ENCODE data around the gene SLC38A9.
"Not testable (repeated sequence)": the region's sequence is repeated elsewhere in the genome, so short reads cannot be mapped to it uniquely, and the experiment has no call there.

Gene SLC38A9

DNA sequence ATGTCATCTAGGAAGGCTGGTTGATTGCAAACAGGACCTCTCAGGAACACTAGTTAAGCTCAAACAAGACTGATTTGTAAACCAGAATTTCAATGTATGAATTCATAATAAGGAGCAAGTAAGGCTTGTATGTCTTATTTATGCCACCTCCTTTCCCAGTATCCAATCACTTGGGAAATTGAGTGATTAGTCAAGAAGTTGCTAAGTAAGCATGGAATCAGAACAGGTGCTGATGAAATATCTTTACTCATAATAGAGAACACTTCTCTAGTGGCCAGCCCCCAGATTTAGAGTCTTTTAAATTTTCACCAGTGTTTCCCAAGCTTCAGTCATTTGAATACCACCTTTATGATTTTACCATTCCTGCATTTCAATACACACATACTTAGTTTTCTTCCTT, 20.5 kb upstream of the SLC38A9 start:
- no peaks in the 10 kb centered on the region for H3K36me3 ChIP-seq (ENCODE audit: control insufficient read depth in 1 of 2, insufficient read depth in 2 of 2, low read length in 2 of 2)
- H3K27me3 ChIP-seq (ENCODE audit: low read depth, low read length), result no peaks in the 10 kb centered on the region
- H3K4me3 ChIP-seq (ENCODE audit: low read depth in 1 of 2, low read length in 2 of 2), result no peak overlapping the region
- no peaks in the 10 kb centered on the region for H3K4me1 ChIP-seq (ENCODE audit: control insufficient read depth in 1 of 2, insufficient read depth in 2 of 2, low read length in 2 of 2)
- H3K9me3 ChIP-seq (ENCODE audit: control insufficient read depth in 1 of 2, low read length in 2 of 2), result no peaks in the 10 kb centered on the region
- H3K27ac ChIP-seq (ENCODE audit: low read length), result no peak overlapping the region

DNA sequence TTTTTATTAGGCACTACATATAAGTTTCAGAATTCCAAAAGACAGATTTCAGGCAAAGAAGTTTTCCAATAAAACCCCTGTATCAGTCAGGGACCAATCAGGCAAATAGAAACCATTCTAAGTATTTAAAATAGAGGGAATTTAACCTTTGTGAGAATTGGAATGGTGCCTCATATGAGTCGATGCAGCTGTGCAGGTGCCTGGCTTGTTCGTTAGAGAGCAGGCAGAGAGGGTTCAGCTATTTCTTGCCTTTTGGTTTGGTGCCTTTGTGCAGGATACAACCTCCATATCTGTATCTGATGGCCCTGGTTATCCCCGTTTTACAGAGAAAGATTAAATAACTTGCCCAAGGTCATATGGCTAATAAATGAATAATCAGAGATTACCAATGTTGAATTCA, 19.7 kb upstream of the SLC38A9 start:
- Histone ChIP-seq H3K4me3 (ENCODE audit: low read depth in 1 of 2, low read length in 2 of 2) (no peak overlapping the region), H3K27ac (ENCODE audit: low read length) (no peak overlapping the region), H3K9me3 (ENCODE audit: control insufficient read depth in 1 of 2, low read length in 2 of 2) (no peaks in the 10 kb centered on the region), H3K36me3 (ENCODE audit: control insufficient read depth in 1 of 2, insufficient read depth in 2 of 2, low read length in 2 of 2) (no peaks in the 10 kb centered on the region), H3K4me1 (ENCODE audit: control insufficient read depth in 1 of 2, insufficient read depth in 2 of 2, low read length in 2 of 2) (no peaks in the 10 kb centered on the region), H3K27me3 (ENCODE audit: low read depth, low read length) (no peaks in the 10 kb centered on the region)

DNA sequence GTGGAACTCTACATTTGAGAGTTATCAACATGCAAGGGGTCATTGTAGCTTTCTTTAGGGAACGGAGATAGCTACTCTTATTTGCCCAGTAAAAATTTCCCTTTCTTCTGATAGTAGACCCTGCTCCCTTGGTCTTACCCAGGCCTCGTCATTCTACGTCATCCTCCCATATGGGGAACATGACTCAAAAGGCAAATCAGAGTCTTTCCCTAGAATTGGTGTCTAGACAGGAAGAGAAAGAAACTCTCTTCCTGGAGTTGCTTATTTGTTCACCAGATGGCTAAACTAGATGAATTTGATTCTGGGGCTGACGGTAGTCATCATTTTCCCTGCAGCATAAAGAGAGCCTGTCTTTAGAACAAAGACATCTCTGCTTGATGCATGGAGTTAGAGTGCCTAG, 12.2 kb upstream of the SLC38A9 start:
- Histone ChIP-seq H3K9me3 (ENCODE audit: control insufficient read depth in 1 of 2, low read length in 2 of 2) (no peaks in the 10 kb centered on the region), H3K36me3 (ENCODE audit: control insufficient read depth in 1 of 2, insufficient read depth in 2 of 2, low read length in 2 of 2) (no peaks in the 10 kb centered on the region), H3K4me3 (ENCODE audit: low read depth in 1 of 2, low read length in 2 of 2) (no peak overlapping the region), H3K27me3 (ENCODE audit: low read depth, low read length) (no peaks in the 10 kb centered on the region), H3K27ac (ENCODE audit: low read length) (no peak overlapping the region), H3K4me1 (ENCODE audit: control insufficient read depth in 1 of 2, insufficient read depth in 2 of 2, low read length in 2 of 2) (no peaks in the 10 kb centered on the region)

DNA sequence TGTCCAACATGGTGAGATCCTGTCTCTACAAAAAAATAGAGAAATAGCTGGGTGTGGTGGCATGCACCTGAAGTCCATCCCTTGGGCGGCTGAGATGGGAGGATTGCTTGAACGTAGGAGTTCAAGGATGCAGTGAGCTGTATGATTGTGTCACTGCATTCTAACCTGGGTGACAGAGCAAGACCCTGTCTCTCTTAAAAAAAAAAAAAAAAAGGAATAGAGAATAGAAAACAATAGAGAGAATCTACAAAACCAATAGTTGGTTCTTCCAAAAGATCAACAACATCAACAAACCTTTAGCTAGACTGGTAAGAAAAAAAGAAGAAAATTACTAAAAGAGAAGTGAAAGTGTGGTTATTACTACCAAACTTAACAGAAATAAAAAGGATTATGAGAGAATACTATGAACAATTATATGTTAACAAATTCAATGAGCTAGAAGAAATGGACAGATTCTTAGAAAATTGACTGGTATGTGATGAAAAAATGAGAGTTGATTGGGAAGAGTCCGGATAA, 8.1 kb upstream of the SLC38A9 start:
- H3K27me3 ChIP-seq (ENCODE audit: low read depth, low read length), result no peaks in the 10 kb centered on the region
- no peaks in the 10 kb centered on the region for H3K4me1 ChIP-seq (ENCODE audit: control insufficient read depth in 1 of 2, insufficient read depth in 2 of 2, low read length in 2 of 2)
- H3K9me3 ChIP-seq (ENCODE audit: control insufficient read depth in 1 of 2, low read length in 2 of 2), result no peaks in the 10 kb centered on the region
- H3K36me3 ChIP-seq (ENCODE audit: control insufficient read depth in 1 of 2, insufficient read depth in 2 of 2, low read length in 2 of 2), result no peaks in the 10 kb centered on the region
- H3K4me3 ChIP-seq (ENCODE audit: low read depth in 1 of 2, low read length in 2 of 2), result no peak overlapping the region
- H3K27ac ChIP-seq (ENCODE audit: low read length), result no peak overlapping the region

DNA sequence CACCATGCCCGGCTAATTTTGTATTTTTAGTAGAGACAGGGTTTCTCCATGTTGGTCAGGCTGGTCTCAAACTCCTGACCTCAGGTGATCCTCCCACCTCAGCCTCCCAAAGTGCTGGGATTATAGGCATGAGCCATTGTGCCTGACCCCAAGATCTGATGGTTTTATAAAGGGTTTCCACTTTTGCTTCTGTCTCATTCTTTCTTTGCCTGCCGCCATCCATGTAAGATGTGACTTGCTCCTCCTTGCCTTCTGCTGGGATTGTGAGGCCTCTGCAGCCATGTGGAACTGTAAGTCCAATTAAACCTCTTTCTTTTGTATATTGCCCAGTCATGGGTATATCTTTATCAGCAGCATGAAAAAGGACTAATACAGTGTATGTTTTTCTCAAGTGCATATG, 6.9 kb upstream of the SLC38A9 start:
- not testable (repeated sequence) for H3K36me3 ChIP-seq (ENCODE audit: control insufficient read depth in 1 of 2, insufficient read depth in 2 of 2, low read length in 2 of 2); H3K27ac ChIP-seq (ENCODE audit: low read length); H3K27me3 ChIP-seq (ENCODE audit: low read depth, low read length); H3K4me3 ChIP-seq (ENCODE audit: low read depth in 1 of 2, low read length in 2 of 2); H3K4me1 ChIP-seq (ENCODE audit: control insufficient read depth in 1 of 2, insufficient read depth in 2 of 2, low read length in 2 of 2); H3K9me3 ChIP-seq (ENCODE audit: control insufficient read depth in 1 of 2, low read length in 2 of 2)

DNA sequence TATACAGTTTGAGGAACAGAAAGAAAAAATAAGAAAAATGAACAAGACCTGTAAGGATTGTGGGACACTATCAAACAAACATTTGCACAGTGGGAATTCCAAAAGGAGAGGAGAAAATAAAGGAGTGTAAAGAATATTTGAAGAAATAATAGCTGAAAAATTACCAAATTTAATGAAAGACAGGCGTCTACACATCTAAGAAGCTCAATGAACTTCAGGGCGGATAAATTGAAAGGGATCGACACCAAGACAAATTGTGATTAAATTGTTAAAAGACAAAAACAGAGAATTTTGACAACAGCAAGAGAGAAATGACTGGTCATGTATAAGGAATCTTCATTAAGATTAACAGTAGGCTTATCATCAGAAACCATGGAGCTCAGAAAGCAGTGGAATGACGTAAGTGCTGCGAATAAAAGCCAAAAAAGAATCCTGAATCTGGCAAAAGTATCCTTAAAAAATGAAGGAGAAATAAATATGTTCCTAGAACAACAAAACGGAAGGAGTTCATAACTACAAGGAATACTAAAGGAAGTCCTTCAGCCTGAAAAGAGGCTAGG, 3.5 kb upstream of the SLC38A9 start:
- Histone ChIP-seq H3K27me3 (ENCODE audit: low read depth, low read length) (no peaks in the 10 kb centered on the region), H3K4me3 (ENCODE audit: low read depth in 1 of 2, low read length in 2 of 2) (no peak overlapping the region), H3K36me3 (ENCODE audit: control insufficient read depth in 1 of 2, insufficient read depth in 2 of 2, low read length in 2 of 2) (no peaks in the 10 kb centered on the region), H3K4me1 (ENCODE audit: control insufficient read depth in 1 of 2, insufficient read depth in 2 of 2, low read length in 2 of 2) (peaks cover 0 to 7% of the 10 kb centered on the region in 2 donors), H3K9me3 (ENCODE audit: control insufficient read depth in 1 of 2, low read length in 2 of 2) (no peaks in the 10 kb centered on the region), H3K27ac (ENCODE audit: low read length) (no peak overlapping the region)

DNA sequence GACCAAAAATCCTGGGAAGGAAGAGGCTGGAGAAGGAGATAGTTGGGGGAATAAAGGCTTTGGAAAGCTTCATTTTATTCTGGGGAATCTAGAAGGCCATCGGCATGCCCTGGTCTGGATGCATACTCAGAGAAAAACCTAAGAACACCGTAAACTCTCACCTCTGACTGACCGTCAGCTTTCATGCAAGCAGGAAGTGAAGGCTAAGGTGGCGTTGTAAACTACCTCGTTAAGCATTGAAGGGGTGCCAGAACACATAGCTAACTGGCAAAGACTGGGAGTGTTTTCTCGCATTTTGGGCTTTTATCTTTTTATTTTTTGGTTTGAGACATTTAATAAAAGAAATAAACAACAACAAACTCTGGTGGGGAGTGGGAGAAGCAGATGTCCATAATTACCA, 2.6 kb upstream of the SLC38A9 start:
- no peaks in the 10 kb centered on the region for H3K36me3 ChIP-seq (ENCODE audit: control insufficient read depth in 1 of 2, insufficient read depth in 2 of 2, low read length in 2 of 2)

DNA sequence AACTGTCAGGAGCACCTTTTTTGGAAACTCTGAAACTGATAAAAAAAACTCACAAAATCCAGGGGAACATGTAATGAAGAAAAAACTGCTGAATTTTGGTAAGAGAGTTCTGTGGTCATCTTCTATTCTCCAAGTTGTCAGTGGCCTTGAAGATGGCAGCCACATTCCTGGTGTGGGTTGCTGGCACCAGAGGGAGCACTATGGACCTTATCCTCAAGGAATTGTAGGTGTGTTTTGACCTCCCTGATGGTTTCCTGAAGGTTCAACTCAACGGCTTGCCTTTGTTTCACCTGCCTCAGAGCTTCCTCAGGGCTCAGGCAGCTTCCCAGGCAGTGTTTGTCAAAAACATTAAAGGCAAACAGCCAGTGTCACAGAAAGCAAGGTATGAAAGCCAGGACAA, 2.2 kb upstream of the SLC38A9 start:
- Histone ChIP-seq H3K27me3 (ENCODE audit: low read depth, low read length) (no peaks in the 10 kb centered on the region), H3K27ac (ENCODE audit: low read length) (no peak overlapping the region), H3K9me3 (ENCODE audit: control insufficient read depth in 1 of 2, low read length in 2 of 2) (no peaks in the 10 kb centered on the region), H3K4me1 (ENCODE audit: control insufficient read depth in 1 of 2, insufficient read depth in 2 of 2, low read length in 2 of 2) (peaks cover 0 to 7% of the 10 kb centered on the region in 2 donors), H3K4me3 (ENCODE audit: low read depth in 1 of 2, low read length in 2 of 2) (no peak overlapping the region), H3K36me3 (ENCODE audit: control insufficient read depth in 1 of 2, insufficient read depth in 2 of 2, low read length in 2 of 2) (no peaks in the 10 kb centered on the region)

More for the DNA sequence above, 2.6 kb upstream of the SLC38A9 start:
- Histone ChIP-seq H3K9me3 (ENCODE audit: control insufficient read depth in 1 of 2, low read length in 2 of 2) (no peaks in the 10 kb centered on the region), H3K4me3 (ENCODE audit: low read depth in 1 of 2, low read length in 2 of 2) (no peak overlapping the region), H3K4me1 (ENCODE audit: control insufficient read depth in 1 of 2, insufficient read depth in 2 of 2, low read length in 2 of 2) (peaks cover 0 to 7% of the 10 kb centered on the region in 2 donors), H3K27me3 (ENCODE audit: low read depth, low read length) (no peaks in the 10 kb centered on the region), H3K27ac (ENCODE audit: low read length) (no peak overlapping the region)

DNA sequence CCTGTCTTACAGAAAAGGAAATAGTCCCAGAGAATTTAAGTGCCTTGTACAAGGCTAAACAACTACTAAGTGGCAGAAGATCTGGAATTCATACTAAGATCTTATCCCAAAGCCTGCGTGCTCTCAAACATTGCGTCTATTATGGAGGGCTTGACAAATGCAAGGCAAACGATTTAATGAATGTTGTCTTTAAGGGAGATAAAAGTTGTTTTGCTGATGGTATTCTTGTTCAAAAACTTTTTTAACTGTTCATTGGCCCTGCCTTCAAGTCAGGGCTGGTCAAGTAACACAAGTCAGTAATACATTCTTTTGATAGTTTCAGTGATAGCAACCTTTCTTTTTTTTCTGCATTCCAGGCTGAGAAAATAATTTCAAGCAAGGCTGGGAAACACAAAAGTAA, 1.7 kb upstream of the SLC38A9 start:
- Histone ChIP-seq H3K27ac (ENCODE audit: low read length) (no peak overlapping the region), H3K36me3 (ENCODE audit: control insufficient read depth in 1 of 2, insufficient read depth in 2 of 2, low read length in 2 of 2) (no peaks in the 10 kb centered on the region), H3K4me3 (ENCODE audit: low read depth in 1 of 2, low read length in 2 of 2) (no peak overlapping the region), H3K4me1 (ENCODE audit: control insufficient read depth in 1 of 2, insufficient read depth in 2 of 2, low read length in 2 of 2) (peaks cover 0 to 7% of the 10 kb centered on the region in 2 donors), H3K27me3 (ENCODE audit: low read depth, low read length) (no peaks in the 10 kb centered on the region), H3K9me3 (ENCODE audit: control insufficient read depth in 1 of 2, low read length in 2 of 2) (no peaks in the 10 kb centered on the region)

DNA sequence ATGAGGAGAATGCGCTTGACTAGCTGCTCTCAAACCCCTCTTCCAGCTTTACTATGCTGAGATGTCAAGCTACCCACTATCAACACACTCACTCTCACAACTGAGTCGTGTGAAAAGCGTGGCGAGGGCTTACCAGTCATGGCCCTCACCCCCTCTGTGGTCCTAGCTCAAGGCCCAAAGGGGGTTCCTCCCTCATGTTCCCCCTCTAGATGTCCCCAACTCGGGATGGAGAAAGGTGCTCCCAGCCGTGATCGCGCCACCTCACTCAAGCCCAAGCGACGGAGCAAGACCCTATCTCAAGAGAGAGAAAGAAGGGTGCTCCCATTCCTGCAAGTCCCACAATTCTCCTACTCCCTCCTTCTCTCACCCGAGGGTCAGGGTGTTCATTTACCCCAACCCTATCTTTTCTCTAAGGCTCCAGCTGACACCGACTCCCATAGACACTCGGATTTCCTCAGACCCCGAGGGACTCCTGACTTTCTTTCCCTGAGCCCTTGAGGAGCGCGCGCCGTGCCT, 559 bp downstream of the SLC38A9 start:
- Histone ChIP-seq H3K27me3 (ENCODE audit: low read depth, low read length) (no peaks in the 10 kb centered on the region), H3K36me3 (ENCODE audit: control insufficient read depth in 1 of 2, insufficient read depth in 2 of 2, low read length in 2 of 2) (no peaks in the 10 kb centered on the region), H3K9me3 (ENCODE audit: control insufficient read depth in 1 of 2, low read length in 2 of 2) (no peaks in the 10 kb centered on the region), H3K4me1 (ENCODE audit: control insufficient read depth in 1 of 2, insufficient read depth in 2 of 2, low read length in 2 of 2) (peaks cover 0 to 7% of the 10 kb centered on the region in 2 donors), H3K27ac (ENCODE audit: low read length) (no peak overlapping the region), H3K4me3 (ENCODE audit: low read depth in 1 of 2, low read length in 2 of 2) (peak overlapping the region; percentile 97 to 98)

DNA sequence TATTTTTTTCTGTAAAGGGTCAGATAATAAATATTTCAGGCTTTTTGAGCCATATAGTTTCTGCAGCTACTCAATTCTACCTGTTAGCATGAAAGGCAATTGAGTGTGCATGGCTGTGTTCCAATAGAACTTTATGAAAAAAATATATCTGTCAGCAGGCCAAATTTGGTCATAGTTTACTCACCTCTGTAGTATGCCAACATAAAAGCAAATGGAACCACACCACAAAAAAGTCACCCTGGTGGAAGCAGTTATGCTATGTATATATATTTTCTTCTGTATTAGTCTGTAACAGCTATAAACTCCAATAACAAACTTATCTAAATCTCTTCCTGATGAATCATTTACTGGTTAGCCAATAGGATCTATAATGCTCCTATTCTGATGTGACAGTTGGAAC, 3.4 kb downstream of the SLC38A9 start:
- Histone ChIP-seq H3K27ac (ENCODE audit: low read length) (no peak overlapping the region), H3K4me3 (ENCODE audit: low read depth in 1 of 2, low read length in 2 of 2) (no peak overlapping the region), H3K4me1 (ENCODE audit: control insufficient read depth in 1 of 2, insufficient read depth in 2 of 2, low read length in 2 of 2) (peaks cover 0 to 7% of the 10 kb centered on the region in 2 donors), H3K9me3 (ENCODE audit: control insufficient read depth in 1 of 2, low read length in 2 of 2) (no peaks in the 10 kb centered on the region), H3K36me3 (ENCODE audit: control insufficient read depth in 1 of 2, insufficient read depth in 2 of 2, low read length in 2 of 2) (no peaks in the 10 kb centered on the region), H3K27me3 (ENCODE audit: low read depth, low read length) (no peaks in the 10 kb centered on the region)

DNA sequence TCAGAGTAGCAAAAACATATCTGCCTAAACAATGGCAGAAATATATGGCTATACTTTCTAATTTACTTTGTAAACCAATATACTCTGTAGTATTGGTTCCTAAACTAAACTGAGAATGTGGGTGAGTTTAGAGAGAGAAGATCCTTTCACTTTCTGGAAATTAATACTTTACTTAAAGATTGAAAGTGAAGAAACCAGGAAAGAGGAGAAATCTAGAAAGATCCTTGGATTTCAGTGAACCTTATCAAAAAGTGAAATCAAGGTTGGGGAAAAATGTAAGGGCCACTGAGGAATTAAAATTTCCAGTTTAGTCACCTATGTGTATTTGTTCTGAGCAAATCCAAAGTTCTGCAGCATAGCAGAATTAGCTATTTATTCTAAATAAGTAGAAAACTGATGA, 5.9 kb downstream of the SLC38A9 start:
- Histone ChIP-seq H3K27me3 (ENCODE audit: low read depth, low read length) (no peaks in the 10 kb centered on the region), H3K4me3 (ENCODE audit: low read depth in 1 of 2, low read length in 2 of 2) (no peak overlapping the region), H3K36me3 (ENCODE audit: control insufficient read depth in 1 of 2, insufficient read depth in 2 of 2, low read length in 2 of 2) (no peaks in the 10 kb centered on the region), H3K9me3 (ENCODE audit: control insufficient read depth in 1 of 2, low read length in 2 of 2) (no peaks in the 10 kb centered on the region), H3K4me1 (ENCODE audit: control insufficient read depth in 1 of 2, insufficient read depth in 2 of 2, low read length in 2 of 2) (peaks cover 0 to 2% of the 10 kb centered on the region in 2 donors), H3K27ac (ENCODE audit: low read length) (no peak overlapping the region)

Measured in muscle layer of duodenum (tissue), 2 donors.